Neural cell (in vitro differentiated cells): Measurements from ENCODE around the gene TENT5A. TPM values are rescaled to one million over a fixed set of nuclear protein-coding genes. Genes with fewer than 3 reads are reported as not detected.

Source experiments
- H2AFZ ChIP-seq: fragments of 200-600, 300-800 bp; sonication (generic), shearing (Covaris generic); 2 replicates; pipeline ENCODE4 v1.6.0; 2014; ENCODE audit warnings: low read depth, mild to moderate bottlenecking, antibody characterized with exemption, low read length, moderate library complexity
- H3F3A ChIP-seq: fragments of 200-600 bp; shearing (Covaris generic); 2 replicates; pipeline ENCODE4 v1.6.1; 2016; ENCODE audit warnings: mild to moderate bottlenecking, moderate library complexity, mixed read lengths, antibody characterized with exemption, low read length; ENCODE audit not compliant: insufficient read depth, poor library complexity, severe bottlenecking
- H3K27ac ChIP-seq: fragments of 200-600, 300-800 bp; sonication (generic), shearing (Covaris generic); 2 replicates; pipeline ENCODE4 v1.5.1; 2014; ENCODE audit warnings: mild to moderate bottlenecking, low read length, moderate library complexity
- H3K27me3 ChIP-seq: fragments of 300-800, 200-600 bp; sonication (generic), shearing (Covaris generic); 2 replicates; pipeline ENCODE4 v1.6.0; 2014; ENCODE audit warnings: mild to moderate bottlenecking, low read depth, low read length, moderate library complexity; ENCODE audit not compliant: insufficient read depth
- H3K36me3 ChIP-seq: fragments of 300-800, 200-600 bp; sonication (generic), shearing (Covaris generic); 2 replicates; pipeline ENCODE4 v1.5.1; 2014; ENCODE audit warnings: mild to moderate bottlenecking, antibody characterized with exemption, low read length, moderate library complexity; ENCODE audit not compliant: insufficient read depth
- H3K4me2 ChIP-seq: fragments of 300-800, 200-600 bp; sonication (generic), shearing (Covaris generic); 2 replicates; pipeline ENCODE4 v1.6.0; 2014; ENCODE audit warnings: mild to moderate bottlenecking, low read length
- H3K4me3 ChIP-seq: fragments of 300-800, 200-600 bp; sonication (generic), shearing (Covaris generic); 2 replicates; pipeline ENCODE4 v1.5.1; 2014; ENCODE audit warnings: mild to moderate bottlenecking, low read length, moderate library complexity
- H3K79me2 ChIP-seq: fragments of 200-600 bp; shearing (Covaris generic); replicated peaks from 2 replicates; pipeline ENCODE4 v1.6.0; 2014; ENCODE audit warnings: mild to moderate bottlenecking, low read length, moderate library complexity; ENCODE audit not compliant: insufficient read depth
- H3K9ac ChIP-seq: fragments of 300-800, 200-600 bp; sonication (generic), shearing (Covaris generic); 2 replicates; pipeline ENCODE4 v1.6.1; 2016; ENCODE audit warnings: mild to moderate bottlenecking, low read length, mixed read lengths
- H3K9me2 ChIP-seq: fragments of 200-600 bp; shearing (Covaris generic); 2 replicates; pipeline ENCODE4 v1.6.1; 2016; ENCODE audit warnings: mild to moderate bottlenecking, low read length, mixed read lengths; ENCODE audit not compliant: insufficient read depth
- H3K9me3 ChIP-seq: fragments of 200-600, 300-800 bp; sonication (generic), shearing (Covaris generic); 2 replicates; pipeline ENCODE4 v1.6.1; 2016; ENCODE audit warnings: mild to moderate bottlenecking, mixed run types, low read length, moderate library complexity, mixed read lengths
- H4K20me1 ChIP-seq: fragments of 200-600 bp; shearing (Covaris generic); 2 replicates; pipeline ENCODE4 v1.6.1; 2016; ENCODE audit warnings: mild to moderate bottlenecking, mixed run types; ENCODE audit not compliant: insufficient read depth
- CTCF ChIP-seq: fragments of 450-650 bp; IDR thresholded peaks from 2 replicates; pipeline ENCODE4 v1.5.1; 2014; ENCODE audit warnings: antibody characterized with exemption, mild to moderate bottlenecking, moderate library complexity; ENCODE audit not compliant: poor library complexity, severe bottlenecking
- EP300 ChIP-seq: fragments of 450-650 bp; conservative IDR thresholded peaks from 2 replicates; pipeline ENCODE4 v1.6.1; 2014; ENCODE audit warnings: antibody characterized with exemption, mild to moderate bottlenecking, moderate library complexity; ENCODE audit not compliant: poor library complexity, severe bottlenecking
- EZH2 ChIP-seq: fragments of 200-600, 300-800 bp; shearing (Covaris generic), sonication (generic); IDR thresholded peaks from 2 replicates; pipeline ENCODE4 v1.6.1; 2014; ENCODE audit warnings: antibody characterized with exemption, low read length, borderline replicate concordance, mild to moderate bottlenecking; ENCODE audit not compliant: insufficient read depth, poor library complexity, severe bottlenecking
- MXI1 ChIP-seq: fragments of 450-650 bp; conservative IDR thresholded peaks from 2 replicates; pipeline ENCODE4 v1.6.1; 2014; ENCODE audit warnings: antibody characterized with exemption, mild to moderate bottlenecking; ENCODE audit not compliant: poor library complexity, severe bottlenecking
- POLR2AphosphoS5 ChIP-seq: IDR thresholded peaks from 2 replicates; pipeline ENCODE4 v1.6.1; 2012
- RAD21 ChIP-seq: fragments of 450-650 bp; conservative IDR thresholded peaks from 2 replicates; pipeline ENCODE4 v1.6.1; 2014; ENCODE audit warnings: antibody characterized with exemption, mild to moderate bottlenecking, moderate library complexity
- REST ChIP-seq: IDR thresholded peaks from 2 replicates; pipeline ENCODE4 v1.6.1; 2012; ENCODE audit warnings: borderline replicate concordance
- SMC3 ChIP-seq: fragments of 450-650 bp; conservative IDR thresholded peaks from 2 replicates; pipeline ENCODE4 v1.6.1; 2014; ENCODE audit warnings: antibody characterized with exemption, mild to moderate bottlenecking, moderate library complexity; ENCODE audit not compliant: poor library complexity
- TAF1 ChIP-seq: IDR thresholded peaks from 2 replicates; pipeline ENCODE4 v1.6.1; 2012; ENCODE audit warnings: low read depth
- polyA plus RNA-seq: library from polyadenylated mRNA; depleted of rRNA; stranded (reverse); fragments of >200 nt; gene quantifications from 2 replicates; pipeline ENCODE4 v1.2.3, GENCODE V29; 2014

The TENT5A gene
- polyA plus RNA-seq, 1 donor from 2014 or later = 0.47 TPM

- Histone ChIP-seq H3K79me2 (no peaks in the 10 kb centered on the region), H3K27ac (no peak overlapping the region), H3K36me3 (no peaks in the 10 kb centered on the region), H3F3A (no peaks in the 10 kb centered on the region), H3K4me3 (no peak overlapping the region), H3K27me3 (no peaks in the 10 kb centered on the region), H4K20me1 (no peaks in the 10 kb centered on the region), H3K9ac (no peak overlapping the region), H3K9me2 (no peaks in the 10 kb centered on the region), H3K9me3 (no peaks in the 10 kb centered on the region), H3K4me2 (no peak overlapping the region), H2AFZ (no peak overlapping the region)
- TF ChIP-seq MXI1 (no peak), REST (no peak), RAD21 (no peak), EZH2 (no peak), CTCF (no peak), SMC3 (no peak), POLR2AphosphoS5 (no peak), EP300 (no peak), TAF1 (no peak)
Observed at GRCh38 chr6:81722506-81723223, 29.8 kb downstream of the TENT5A start.

- Histone ChIP-seq H3K4me3 (no peak overlapping the region), H3K4me2 (no peak overlapping the region), H2AFZ (no peak overlapping the region), H3K9ac (no peak overlapping the region), H3F3A (no peaks in the 10 kb centered on the region), H3K9me2 (no peaks in the 10 kb centered on the region), H3K9me3 (no peaks in the 10 kb centered on the region), H3K27me3 (no peaks in the 10 kb centered on the region), H3K36me3 (no peaks in the 10 kb centered on the region), H4K20me1 (no peaks in the 10 kb centered on the region), H3K27ac (no peak overlapping the region), H3K79me2 (no peaks in the 10 kb centered on the region)
- TF ChIP-seq REST (no peak), MXI1 (no peak), CTCF (no peak), SMC3 (no peak)
Observed at GRCh38 chr6:81720427-81720826, 32.1 kb downstream of the TENT5A start.
